Chondrocyte (in vitro differentiated cells): ENCODE results near the gene C9orf153. TPM values are rescaled to one million over a fixed set of nuclear protein-coding genes. Genes with fewer than 3 reads are reported as not detected.

ENCODE experiments used
- DNase-seq: peaks from one replicate; pipeline ENCODE4 v3.0.0; 2021; ENCODE audit warnings: mixed read lengths, low spot score
- H3K27ac Mint-ChIP-seq: one replicate; pipeline ENCODE4 v1.8.0; 2021; ENCODE audit warnings: mild to moderate bottlenecking, moderate library complexity, mixed read lengths; ENCODE audit not compliant: unreplicated experiment
- H3K27me3 Mint-ChIP-seq: 2 replicates; pipeline ENCODE4 v1.8.0; 2021; ENCODE audit warnings: low read depth, mixed read lengths
- H3K36me3 Mint-ChIP-seq: 2 replicates; pipeline ENCODE4 v1.8.0; 2021; ENCODE audit warnings: low read depth, mixed read lengths
- H3K4me1 Mint-ChIP-seq: 2 replicates; pipeline ENCODE4 v1.8.0; 2021; ENCODE audit warnings: low read depth, mild to moderate bottlenecking, mixed read lengths
- H3K4me3 Mint-ChIP-seq: one replicate; pipeline ENCODE4 v1.8.0; 2021; ENCODE audit warnings: mild to moderate bottlenecking, moderate library complexity, mixed read lengths; ENCODE audit not compliant: unreplicated experiment
- H3K9me3 Mint-ChIP-seq: 2 replicates; pipeline ENCODE4 v1.8.0; 2021; ENCODE audit warnings: low read depth, mixed read lengths
- CTCF ChIP-seq: fragments of 200-600 bp; sonication (generic); IDR thresholded peaks from 2 replicates; pipeline ENCODE4 v1.5.0; 2021; ENCODE audit warnings: antibody characterized with exemption, mild to moderate bottlenecking, moderate library complexity
- total RNA-seq: library from RNA; stranded (reverse); gene quantifications from 3 replicates; pipeline ENCODE4 v1.2.1, GENCODE V29; 2021

C9orf153 gene
- total RNA-seq, 1 donor from 2014 or later: not detected

GRCh38 chr9:86241216-86241615, 18.2 kb downstream of the C9orf153 start:
- Mint-ChIP-seq H3K36me3 (no peaks in the 10 kb centered on the region), H3K27ac (no peak overlapping the region), H3K9me3 (no peaks in the 10 kb centered on the region), H3K27me3 (no peaks in the 10 kb centered on the region), H3K4me3 (no peak overlapping the region), H3K4me1 (peaks cover 6% of the 10 kb centered on the region)
- DNase-seq: no peak
- no peak for TF ChIP-seq CTCF

- Mint-ChIP-seq H3K27me3 (no peaks in the 10 kb centered on the region), H3K4me3 (no peak overlapping the region), H3K9me3 (no peaks in the 10 kb centered on the region), H3K36me3 (no peaks in the 10 kb centered on the region), H3K27ac (no peak overlapping the region), H3K4me1 (peaks cover 6% of the 10 kb centered on the region)
- DNase-seq: no peak
- peak; percentile 80 for TF ChIP-seq CTCF
These were observed 20.3 kb downstream of the C9orf153 start for GRCh38 chr9:86238861-86239770.

- Mint-ChIP-seq H3K27me3 (no peaks in the 10 kb centered on the region), H3K4me1 (no peaks in the 10 kb centered on the region), H3K36me3 (no peaks in the 10 kb centered on the region), H3K4me3 (no peak overlapping the region), H3K9me3 (no peaks in the 10 kb centered on the region), H3K27ac (no peak overlapping the region)
- no peak for DNase-seq
- TF ChIP-seq CTCF: no peak
These were observed 28.6 kb downstream of the C9orf153 start for GRCh38 chr9:86230858-86231257.

GRCh38 chr9:86222667-86223066, 36.8 kb downstream of the C9orf153 start:
- Mint-ChIP-seq H3K27ac (no peak overlapping the region), H3K4me1 (no peaks in the 10 kb centered on the region), H3K36me3 (no peaks in the 10 kb centered on the region), H3K4me3 (no peak overlapping the region), H3K27me3 (no peaks in the 10 kb centered on the region), H3K9me3 (peaks cover 3% of the 10 kb centered on the region)
- no peak for TF ChIP-seq CTCF
- no peak for DNase-seq

- TF ChIP-seq CTCF: no peak
- no peak overlapping the region for H3K4me3 Mint-ChIP-seq
- no peaks in the 10 kb centered on the region for H3K4me1 Mint-ChIP-seq
- H3K9me3 Mint-ChIP-seq: peaks cover 3% of the 10 kb centered on the region
- H3K36me3 Mint-ChIP-seq: no peaks in the 10 kb centered on the region
- no peaks in the 10 kb centered on the region for H3K27me3 Mint-ChIP-seq
- no peak for DNase-seq
- no peak overlapping the region for H3K27ac Mint-ChIP-seq
These were observed 39.9 kb downstream of the C9orf153 start for GRCh38 chr9:86219606-86220005.
